GM12878 (cell line): ENCODE results near the gene PACS2. TPM values are rescaled to one million over a fixed set of nuclear protein-coding genes. Genes with fewer than 3 reads are reported as not detected.

Experiments
- BHLHE40 ChIP-seq, 2 experiments: fragments of 450-650 bp in 1 of 2; IDR thresholded peaks; 2 replicates each; pipeline ENCODE4 v1.6.1; 2011 to 2017; ENCODE audit warnings: low read depth in 2 of 2, borderline replicate concordance in 1 of 2, improper control_type of control experiment in 1 of 2, low read length in 1 of 2, mild to moderate bottlenecking in 1 of 2
- ETV6 ChIP-seq, 2 experiments: fragments of 450-650 bp in 1 of 2; IDR thresholded peaks in 1 of 2; conservative IDR thresholded peaks in 1 of 2; 2 replicates each; pipeline ENCODE4 v1.6.1; 2014; ENCODE audit warnings: antibody characterized with exemption in 1 of 2, borderline replicate concordance in 1 of 2, low read depth in 1 of 2, mild to moderate bottlenecking in 1 of 2, moderate library complexity in 1 of 2
- MEF2A ChIP-seq: IDR thresholded peaks from 2 replicates; pipeline ENCODE4 v1.6.1; 2011; ENCODE audit warnings: low read depth, mild to moderate bottlenecking, low read length, moderate library complexity; ENCODE audit not compliant: insufficient read depth
- MTA3 ChIP-seq: IDR thresholded peaks from 2 replicates; pipeline ENCODE4 v1.6.1; 2012; ENCODE audit warnings: low read length, inconsistent platforms, borderline replicate concordance
- NFIC ChIP-seq: IDR thresholded peaks from 2 replicates; pipeline ENCODE4 v1.6.1; 2012; ENCODE audit warnings: low read depth, mild to moderate bottlenecking, inconsistent platforms, low read length, moderate library complexity
- SMARCA5 ChIP-seq: fragments of 450-650 bp; IDR thresholded peaks from 2 replicates; pipeline ENCODE4 v1.6.1; 2017; ENCODE audit warnings: mild to moderate bottlenecking
- SMC3 ChIP-seq: IDR thresholded peaks from 2 replicates; pipeline ENCODE4 v1.6.1; 2011; ENCODE audit warnings: low read length, improper control_type of control experiment, borderline replicate concordance
- ZBED1 ChIP-seq: IDR thresholded peaks from 2 replicates; pipeline ENCODE4 v1.6.1; 2016; ENCODE audit warnings: borderline replicate concordance
- polyA plus RNA-seq, 11 experiments: library from polyadenylated mRNA; depleted of rRNA in 4 of 11; unstranded in 6 of 11; stranded (reverse) in 5 of 11; fragments of >200 nt; fragmentation: Nextera tagmentation in 4 of 11; fragmentation: Illumina TruSeq in 1 of 11; extraction: Ambion mirVana in 4 of 11; extraction: Trizol in 1 of 11; gene quantifications; 1 replicate in 1 of 11; 2 replicates in 10 of 11; pipeline versions ENCODE4 v1.2.1 to v1.2.3, GENCODE V29; 2011 to 2016; ENCODE audit warnings: inconsistent platforms in 2 of 11, missing spikeins in 2 of 11, low read depth in 1 of 11
- total RNA-seq, 4 experiments: library from RNA; depleted of rRNA in 3 of 4; stranded (reverse); fragments of >200 nt in 3 of 4; fragmentation: Illumina TruSeq in 1 of 4; extraction: Trizol in 1 of 4; gene quantifications; 2 replicates each; pipeline versions ENCODE4 v1.2.1 to v1.2.3, GENCODE V29; 2013 to 2021
- TF ChIP-seq, protein P1 (sequence below): fragments of 450-650 bp; conservative IDR thresholded peaks from 2 replicates; pipeline ENCODE4 v1.6.1; 2017; ENCODE audit warnings: mild to moderate bottlenecking, moderate library complexity
- TF ChIP-seq, protein P2 (sequence below): fragments of 450-650 bp; IDR thresholded peaks from 2 replicates; pipeline ENCODE4 v1.6.1; 2017; ENCODE audit warnings: low read depth, mild to moderate bottlenecking, moderate library complexity

Gene PACS2
- total and polyA plus RNA-seq, 10 of the 15 experiments (the other 5 are each of a cell fraction or from before 2014, with no cell fraction given), result 0.21 to 37.3 (median 9.4) TPM

DNA sequence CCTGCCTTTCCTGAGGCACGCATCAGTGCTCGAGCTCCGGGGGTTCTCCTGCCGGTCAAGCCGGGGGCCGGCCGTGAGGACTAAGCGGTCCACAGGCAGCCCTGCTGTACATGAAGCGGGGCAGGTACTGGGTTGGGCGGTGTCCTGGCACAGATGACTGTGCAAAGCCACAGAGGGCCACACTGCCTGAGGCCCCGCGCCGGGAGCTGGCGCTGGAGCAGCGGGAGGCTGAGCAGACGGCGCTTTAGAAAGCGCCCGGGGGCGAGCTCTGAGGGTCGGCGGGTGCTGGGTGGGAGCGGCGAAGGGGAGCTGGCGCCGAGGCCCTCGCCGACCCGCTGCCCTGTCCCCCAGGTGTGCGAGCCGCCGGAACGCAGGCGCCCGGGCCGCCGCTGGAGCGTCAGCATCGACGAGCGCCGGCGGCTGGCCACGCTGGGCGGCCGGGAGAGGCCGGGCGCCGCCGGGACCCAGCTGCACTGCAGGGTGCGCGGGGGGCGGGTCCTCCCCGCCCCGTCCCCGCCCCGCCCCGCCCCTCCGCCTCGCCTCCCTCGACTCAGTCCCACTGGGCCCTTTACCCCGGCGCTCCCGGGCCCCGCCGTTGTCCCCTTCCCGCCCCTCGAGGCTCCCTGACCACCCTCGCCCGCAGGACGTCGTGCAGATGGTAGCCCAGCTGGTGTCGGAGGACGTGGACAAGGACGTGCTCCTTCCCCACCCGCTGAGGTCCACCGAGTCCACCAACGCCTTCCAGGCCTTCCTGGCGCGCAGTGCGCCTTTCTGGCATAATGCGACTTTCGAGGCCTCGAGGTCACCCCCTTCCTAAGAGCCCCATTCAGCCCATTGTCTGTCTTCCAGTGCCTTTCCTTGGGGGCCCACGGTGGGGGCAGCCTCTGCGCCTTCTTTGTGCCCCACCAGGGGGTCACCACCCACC is 96.7 kb downstream of the PACS2 start (continued):
- no peak for TF ChIP-seq MTA3
- TF ChIP-seq, protein P1, sequence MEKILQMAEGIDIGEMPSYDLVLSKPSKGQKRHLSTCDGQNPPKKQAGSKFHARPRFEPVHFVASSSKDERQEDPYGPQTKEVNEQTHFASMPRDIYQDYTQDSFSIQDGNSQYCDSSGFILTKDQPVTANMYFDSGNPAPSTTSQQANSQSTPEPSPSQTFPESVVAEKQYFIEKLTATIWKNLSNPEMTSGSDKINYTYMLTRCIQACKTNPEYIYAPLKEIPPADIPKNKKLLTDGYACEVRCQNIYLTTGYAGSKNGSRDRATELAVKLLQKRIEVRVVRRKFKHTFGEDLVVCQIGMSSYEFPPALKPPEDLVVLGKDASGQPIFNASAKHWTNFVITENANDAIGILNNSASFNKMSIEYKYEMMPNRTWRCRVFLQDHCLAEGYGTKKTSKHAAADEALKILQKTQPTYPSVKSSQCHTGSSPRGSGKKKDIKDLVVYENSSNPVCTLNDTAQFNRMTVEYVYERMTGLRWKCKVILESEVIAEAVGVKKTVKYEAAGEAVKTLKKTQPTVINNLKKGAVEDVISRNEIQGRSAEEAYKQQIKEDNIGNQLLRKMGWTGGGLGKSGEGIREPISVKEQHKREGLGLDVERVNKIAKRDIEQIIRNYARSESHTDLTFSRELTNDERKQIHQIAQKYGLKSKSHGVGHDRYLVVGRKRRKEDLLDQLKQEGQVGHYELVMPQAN, result no peak
- TF ChIP-seq NFIC, result no peak
- no peak for TF ChIP-seq MEF2A
- TF ChIP-seq ZBED1, result no peak
- TF ChIP-seq SMARCA5, result no peak
- TF ChIP-seq SMC3, result no peak
- TF ChIP-seq, protein P2, sequence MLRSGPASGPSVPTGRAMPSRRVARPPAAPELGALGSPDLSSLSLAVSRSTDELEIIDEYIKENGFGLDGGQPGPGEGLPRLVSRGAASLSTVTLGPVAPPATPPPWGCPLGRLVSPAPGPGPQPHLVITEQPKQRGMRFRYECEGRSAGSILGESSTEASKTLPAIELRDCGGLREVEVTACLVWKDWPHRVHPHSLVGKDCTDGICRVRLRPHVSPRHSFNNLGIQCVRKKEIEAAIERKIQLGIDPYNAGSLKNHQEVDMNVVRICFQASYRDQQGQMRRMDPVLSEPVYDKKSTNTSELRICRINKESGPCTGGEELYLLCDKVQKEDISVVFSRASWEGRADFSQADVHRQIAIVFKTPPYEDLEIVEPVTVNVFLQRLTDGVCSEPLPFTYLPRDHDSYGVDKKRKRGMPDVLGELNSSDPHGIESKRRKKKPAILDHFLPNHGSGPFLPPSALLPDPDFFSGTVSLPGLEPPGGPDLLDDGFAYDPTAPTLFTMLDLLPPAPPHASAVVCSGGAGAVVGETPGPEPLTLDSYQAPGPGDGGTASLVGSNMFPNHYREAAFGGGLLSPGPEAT, result no peak
- no peak for TF ChIP-seq BHLHE40 (IDR thresholded peaks at IDR 0.05; ENCODE audit: borderline replicate concordance in 1 of 2, low read depth in 2 of 2, low read length in 1 of 2)
- TF ChIP-seq ETV6 (conservative IDR thresholded peaks at IDR 0.05 in 1 of 2, IDR thresholded peaks at IDR 0.05 in 1 of 2; ENCODE audit: borderline replicate concordance in 1 of 2, low read depth in 1 of 2), result no peak
